Trophoblast cell (in vitro differentiated cells and primary cell): ENCODE measurements around the gene DNAH17.

Experiments used
- DNase-seq, 2 donors: peaks; one replicate each; pipeline ENCODE4 v3.0.0-alpha.2; 2016
- H2AFZ ChIP-seq: 2 replicates; pipeline ENCODE4 v1.6.1; 2013; ENCODE audit warnings: low read length, moderate library complexity, mild to moderate bottlenecking; ENCODE audit not compliant: insufficient read depth, poor library complexity
- H2AK5ac ChIP-seq: 2 replicates; pipeline ENCODE4 v1.6.1; 2013; ENCODE audit warnings: mild to moderate bottlenecking, low read length
- H2BK120ac ChIP-seq: 2 replicates; pipeline ENCODE4 v1.6.1; 2013; ENCODE audit warnings: low read length, mild to moderate bottlenecking, moderate library complexity; ENCODE audit not compliant: insufficient read depth, poor library complexity
- H2BK12ac ChIP-seq: 2 replicates; pipeline ENCODE4 v1.6.1; 2013; ENCODE audit warnings: mild to moderate bottlenecking, low read length, moderate library complexity
- H2BK5ac ChIP-seq: 2 replicates; pipeline ENCODE4 v1.6.1; 2013; ENCODE audit warnings: low read length, low read depth, moderate library complexity, mild to moderate bottlenecking; ENCODE audit not compliant: poor library complexity
- H3K14ac ChIP-seq: 2 replicates; pipeline ENCODE4 v1.6.1; 2013; ENCODE audit warnings: mild to moderate bottlenecking, low read length
- H3K18ac ChIP-seq: 2 replicates; pipeline ENCODE4 v1.6.1; 2013; ENCODE audit warnings: mild to moderate bottlenecking, low read length
- H3K23ac ChIP-seq: 2 replicates; pipeline ENCODE4 v1.6.1; 2013; ENCODE audit warnings: low read length
- H3K27ac ChIP-seq: 2 replicates; pipeline ENCODE4 v1.5.1; 2013; ENCODE audit warnings: low read depth, mild to moderate bottlenecking, inconsistent platforms, low read length, moderate library complexity
- H3K27me3 ChIP-seq: 2 replicates; pipeline ENCODE4 v1.6.1; 2013; ENCODE audit warnings: inconsistent platforms, mild to moderate bottlenecking, low read length, moderate library complexity; ENCODE audit not compliant: insufficient read depth
- H3K36me3 ChIP-seq, 2 experiments: 1 replicate in 1 of 2; 2 replicates in 1 of 2; pipeline ENCODE4 v1.6.1; 2013; ENCODE audit warnings: low read length in 2 of 2, mild to moderate bottlenecking in 2 of 2, moderate library complexity in 1 of 2; ENCODE audit not compliant: insufficient read depth in 2 of 2, control insufficient read depth in 1 of 2
- H3K4ac ChIP-seq: 2 replicates; pipeline ENCODE4 v1.6.1; 2013; ENCODE audit warnings: low read depth, mild to moderate bottlenecking, low read length, moderate library complexity
- H3K4me1 ChIP-seq, 2 experiments: 1 replicate in 1 of 2; 2 replicates in 1 of 2; pipeline ENCODE4 v1.6.1; 2013; ENCODE audit warnings: low read length in 2 of 2, mild to moderate bottlenecking in 2 of 2, moderate library complexity in 1 of 2; ENCODE audit not compliant: insufficient read depth in 2 of 2, control insufficient read depth in 1 of 2
- H3K4me2 ChIP-seq: 2 replicates; pipeline ENCODE4 v1.6.1; 2013; ENCODE audit warnings: inconsistent platforms, mild to moderate bottlenecking, low read length, moderate library complexity
- H3K4me3 ChIP-seq: 2 replicates; pipeline ENCODE4 v1.5.1; 2013; ENCODE audit warnings: mild to moderate bottlenecking, low read depth, low read length, inconsistent platforms
- H3K79me1 ChIP-seq: one replicate; pipeline ENCODE4 v1.6.1; 2013; ENCODE audit warnings: low read length
- H3K79me2 ChIP-seq: 2 replicates; pipeline ENCODE4 v1.6.1; 2013; ENCODE audit warnings: low read length, mild to moderate bottlenecking; ENCODE audit not compliant: control insufficient read depth, insufficient read depth, poor library complexity
- H3K9ac ChIP-seq: 2 replicates; pipeline ENCODE4 v1.6.1; 2013; ENCODE audit warnings: mild to moderate bottlenecking, low read length
- H3K9me3 ChIP-seq: 2 replicates; pipeline ENCODE4 v1.6.1; 2013; ENCODE audit warnings: low read depth, mild to moderate bottlenecking, control low read depth, inconsistent platforms, low read length; ENCODE audit not compliant: insufficient read depth
- H4K12ac ChIP-seq: 2 replicates; pipeline ENCODE4 v1.6.1; 2013; ENCODE audit warnings: low read depth, mild to moderate bottlenecking, low read length, moderate library complexity
- H4K8ac ChIP-seq: 2 replicates; pipeline ENCODE4 v1.6.1; 2013; ENCODE audit warnings: low read depth, mild to moderate bottlenecking, low read length, moderate library complexity
- H4K91ac ChIP-seq: one replicate; pipeline ENCODE4 v1.6.1; 2013; ENCODE audit warnings: low read depth, mild to moderate bottlenecking, low read length, moderate library complexity
- WGBS: extraction: QIAGEN DNeasy Blood & Tissue Kit; methylation state at CpG from one replicate; pipeline ENCODE4 v1.1.7; 2013; ENCODE audit warnings: missing lambda C conversion rate; ENCODE audit not compliant: insufficient read length, insufficient coverage; ENCODE audit errors: extremely low coverage; 5-methylcytosine and 5-hydroxymethylcytosine counted together

The DNAH17 gene

DNA sequence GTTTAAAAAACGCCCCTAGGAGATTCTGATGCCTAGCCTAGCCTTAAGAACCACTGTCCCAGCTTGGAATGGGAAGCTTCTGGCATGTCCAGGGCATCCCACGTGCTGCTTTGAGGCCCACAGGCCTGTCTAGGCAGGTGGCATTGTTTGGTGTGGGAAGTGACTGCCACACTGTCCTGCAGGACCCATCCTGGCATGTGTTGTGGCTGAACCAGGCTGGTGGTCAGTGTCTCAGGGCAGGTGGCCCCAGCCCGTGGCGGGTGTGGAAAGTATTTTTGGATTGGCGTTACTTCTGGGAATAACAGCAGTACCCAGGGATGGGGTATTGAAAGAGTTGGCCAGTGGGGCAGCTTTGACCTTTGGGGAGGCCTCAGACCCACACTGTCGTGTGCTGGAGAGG is 170.8 kb downstream of the DNAH17 start:
- WGBS = no CpG with 5 or more reads among the region's 6 CpGs

GRCh38 chr17:78403822-78404221 is 173.4 kb downstream of the DNAH17 start:
- Histone ChIP-seq H3K79me1 (peaks cover 24% of the 10 kb centered on the region), H2AFZ (no peak overlapping the region), H3K4me2 (no peak overlapping the region), H3K4ac (peak overlapping the region; percentile 41), H3K79me2 (peaks cover 14% of the 10 kb centered on the region), H3K9me3 (peaks cover 3% of the 10 kb centered on the region), H3K9ac (no peak overlapping the region), H3K14ac (no peak overlapping the region), H3K27me3 (no peaks in the 10 kb centered on the region), H3K18ac (peak overlapping the region; percentile 10), H2BK12ac (no peak overlapping the region), H3K23ac (no peak overlapping the region), H4K12ac (no peak overlapping the region), H2AK5ac (no peak overlapping the region), H3K4me3 (no peak overlapping the region), H3K27ac (no peak overlapping the region), H3K4me1 (peaks cover 27 to 34% of the 10 kb centered on the region in 2 experiments), H4K8ac (no peak overlapping the region), H2BK120ac (no peak overlapping the region), H2BK5ac (no peak overlapping the region), H3K36me3 (peaks cover 68 to 79% of the 10 kb centered on the region in 2 experiments), H4K91ac (no peak overlapping the region)
- no peak for DNase-seq
- no CpG with 5 or more reads among the region's 14 CpGs for WGBS

More for the DNA sequence above, 170.8 kb downstream of the DNAH17 start:
- Histone ChIP-seq H3K79me1 (peaks cover 15% of the 10 kb centered on the region), H4K91ac (no peak overlapping the region), H4K12ac (no peak overlapping the region), H3K79me2 (peaks cover 16% of the 10 kb centered on the region), H3K9ac (no peak overlapping the region), H2BK120ac (no peak overlapping the region), H3K9me3 (peaks cover 3% of the 10 kb centered on the region), H2AK5ac (no peak overlapping the region), H3K4ac (peak overlapping the region; percentile 89), H3K14ac (no peak overlapping the region), H3K23ac (no peak overlapping the region), H2BK5ac (no peak overlapping the region), H3K4me2 (no peak overlapping the region), H3K4me1 (peaks cover 15 to 21% of the 10 kb centered on the region in 2 experiments), H3K27me3 (no peaks in the 10 kb centered on the region), H3K27ac (no peak overlapping the region), H3K18ac (no peak overlapping the region), H3K36me3 (peaks cover 44 to 62% of the 10 kb centered on the region in 2 experiments), H2AFZ (no peak overlapping the region), H4K8ac (no peak overlapping the region), H3K4me3 (no peak overlapping the region), H2BK12ac (no peak overlapping the region)
- DNase-seq = no peak

GRCh38 chr17:78401891-78402290 is 175.3 kb downstream of the DNAH17 start:
- Histone ChIP-seq H3K27ac (peak overlapping the region; percentile 86), H2AK5ac (peak overlapping the region; percentile 16)
- whole genome bisulfite sequencing = no CpG with 5 or more reads among the region's 8 CpGs

DNA sequence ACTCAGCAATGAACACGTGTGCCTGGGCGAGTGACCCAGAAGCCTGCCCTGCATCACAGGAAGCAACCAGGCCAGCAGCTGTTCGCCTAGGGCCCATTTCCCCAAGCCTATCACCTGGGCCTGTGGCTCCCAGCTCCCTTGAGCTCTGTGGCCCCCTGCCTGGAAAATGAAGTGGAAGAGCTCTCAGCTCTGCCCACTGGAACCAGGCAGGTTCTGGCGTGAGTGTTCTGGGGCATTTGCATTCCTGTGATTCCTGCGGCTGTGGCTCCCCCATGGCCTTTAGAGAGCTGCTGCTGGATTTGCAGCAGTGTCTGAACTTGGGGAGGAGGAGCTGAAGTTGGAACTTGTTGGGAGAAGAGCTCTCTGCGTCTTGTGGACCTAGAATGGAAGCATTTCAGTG is 175.9 kb downstream of the DNAH17 start:
- Histone ChIP-seq H3K79me2 (peaks cover 12% of the 10 kb centered on the region), H2BK120ac (no peak overlapping the region), H3K18ac (peak overlapping the region; percentile 13), H3K9me3 (peaks cover 3% of the 10 kb centered on the region), H3K23ac (no peak overlapping the region), H2BK12ac (no peak overlapping the region), H3K9ac (no peak overlapping the region), H3K27me3 (no peaks in the 10 kb centered on the region), H3K27ac (peak overlapping the region; percentile 86), H3K4me1 (peaks cover 44 to 45% of the 10 kb centered on the region in 2 experiments), H4K12ac (no peak overlapping the region), H3K14ac (no peak overlapping the region), H4K8ac (no peak overlapping the region), H3K36me3 (peaks cover 81 to 84% of the 10 kb centered on the region in 2 experiments), H3K4me3 (no peak overlapping the region), H3K4ac (peak overlapping the region; percentile 77), H4K91ac (no peak overlapping the region), H2AK5ac (peak overlapping the region; percentile 16), H2BK5ac (peak overlapping the region; percentile 55), H3K4me2 (peak overlapping the region; percentile 21), H2AFZ (no peak overlapping the region), H3K79me1 (peaks cover 32% of the 10 kb centered on the region)
- DNase-seq = no peak
- WGBS = no CpG with 5 or more reads among the region's 6 CpGs

More at GRCh38 chr17:78401891-78402290, 175.3 kb downstream of the DNAH17 start:
- H2AFZ ChIP-seq = no peak overlapping the region
- peaks cover 3% of the 10 kb centered on the region for H3K9me3 ChIP-seq
- H4K91ac ChIP-seq = peak overlapping the region; percentile 68
- H2BK12ac ChIP-seq = peak overlapping the region; percentile 33
- H3K18ac ChIP-seq = peak overlapping the region; percentile 67
- no peak overlapping the region for H4K12ac ChIP-seq
- peaks cover 29% of the 10 kb centered on the region for H3K79me1 ChIP-seq
- peak overlapping the region; percentile 52 for H4K8ac ChIP-seq
- H3K23ac ChIP-seq = no peak overlapping the region
- H3K9ac ChIP-seq = no peak overlapping the region
- peak overlapping the region; percentile 65 for H3K14ac ChIP-seq
- peak overlapping the region; percentile 77 for H3K4ac ChIP-seq
- H3K79me2 ChIP-seq = peaks cover 11% of the 10 kb centered on the region
- peak overlapping the region; percentile 21 for H3K4me2 ChIP-seq
- H3K4me3 ChIP-seq = no peak overlapping the region
- H2BK5ac ChIP-seq = peak overlapping the region; percentile 55
- H3K27me3 ChIP-seq = no peaks in the 10 kb centered on the region
- peaks cover 41 to 43% of the 10 kb centered on the region in 2 experiments for H3K4me1 ChIP-seq
- peak overlapping the region; percentile 39 for H2BK120ac ChIP-seq
- H3K36me3 ChIP-seq = peaks cover 79 to 81% of the 10 kb centered on the region in 2 experiments
- DNase-seq = no peak
